Esophagus (tissue), 2 donors: ENCODE data around the gene TSC22D2. TPM values are rescaled to one million over a fixed set of nuclear protein-coding genes. Genes with fewer than 3 reads are reported as not detected.

Source experiments
- H3K27ac ChIP-seq, 2 donors: one replicate each; pipeline ENCODE4 v1.5.1; 2013; ENCODE audit warnings: low read depth in 2 of 2, mild to moderate bottlenecking in 2 of 2, inconsistent platforms in 1 of 2, low read length in 1 of 2, moderate library complexity in 1 of 2
- H3K27me3 ChIP-seq, 2 donors: one replicate each; pipeline ENCODE4 v1.6.1; 2013; ENCODE audit warnings: low read length in 2 of 2, control low read depth in 1 of 2, mild to moderate bottlenecking in 1 of 2; ENCODE audit not compliant: insufficient read depth in 2 of 2, control insufficient read depth in 1 of 2
- H3K36me3 ChIP-seq, 2 donors: one replicate each; pipeline ENCODE4 v1.6.1; 2013; ENCODE audit warnings: low read length in 1 of 2; ENCODE audit not compliant: control insufficient read depth in 2 of 2, insufficient read depth in 2 of 2
- H3K4me1 ChIP-seq, 2 donors: one replicate each; pipeline ENCODE4 v1.6.1; 2013; ENCODE audit warnings: low read length in 1 of 2; ENCODE audit not compliant: control insufficient read depth in 2 of 2, insufficient read depth in 2 of 2
- H3K4me3 ChIP-seq, 2 donors: one replicate each; pipeline ENCODE4 v1.5.1; 2013; ENCODE audit warnings: low read length in 2 of 2, mild to moderate bottlenecking in 2 of 2, low read depth in 1 of 2, moderate library complexity in 1 of 2
- H3K9me3 ChIP-seq, 2 donors: one replicate each; pipeline ENCODE4 v1.6.1; 2013; ENCODE audit warnings: mild to moderate bottlenecking in 2 of 2, low read depth in 1 of 2, low read length in 1 of 2, moderate library complexity in 1 of 2; ENCODE audit not compliant: control insufficient read depth in 2 of 2, insufficient read depth in 1 of 2
- WGBS, 2 donors: extraction: QIAGEN DNeasy Blood & Tissue Kit; methylation state at CpG; one replicate each; pipeline ENCODE4 v1.1.7; 2013; 5-methylcytosine and 5-hydroxymethylcytosine counted together
- polyA plus RNA-seq, 2 donors: library from polyadenylated mRNA; stranded (reverse); fragments of 200-250 nt; gene quantifications; one replicate each; pipeline ENCODE4 v1.2.3, GENCODE V29; 2013
- donor health status: healthy with polysubstance abuse.
- donor health status: Bipolar disorder and iron deficiency.

Gene TSC22D2
- polyA plus RNA-seq, 2 donors, result 10.3 to 27.5 TPM

GRCh38 chr3:150384296-150385212 is 23.5 kb upstream of the TSC22D2 start:
- WGBS, 2 donors, result 72 to 74% methylated on average over 17 of the region's 17 CpGs
- H3K27ac ChIP-seq, result no peak overlapping the region
- H3K4me1 ChIP-seq, result no peaks in the 10 kb centered on the region
- H3K9me3 ChIP-seq, result no peaks in the 10 kb centered on the region
- H3K36me3 ChIP-seq, result no peaks in the 10 kb centered on the region
- no peaks in the 10 kb centered on the region for H3K27me3 ChIP-seq
- H3K4me3 ChIP-seq, result no peak overlapping the region

- no peak overlapping the region for H3K27ac ChIP-seq
- no peaks in the 10 kb centered on the region for H3K4me1 ChIP-seq
- no peaks in the 10 kb centered on the region for H3K36me3 ChIP-seq
- no peaks in the 10 kb centered on the region for H3K9me3 ChIP-seq
- H3K4me3 ChIP-seq, result no peak overlapping the region
- 74 to 79% methylated on average over 6 of the region's 6 CpGs for WGBS, 2 donors
- no peaks in the 10 kb centered on the region for H3K27me3 ChIP-seq
Observed at GRCh38 chr3:150385296-150386242, 22.5 kb upstream of the TSC22D2 start.

DNA sequence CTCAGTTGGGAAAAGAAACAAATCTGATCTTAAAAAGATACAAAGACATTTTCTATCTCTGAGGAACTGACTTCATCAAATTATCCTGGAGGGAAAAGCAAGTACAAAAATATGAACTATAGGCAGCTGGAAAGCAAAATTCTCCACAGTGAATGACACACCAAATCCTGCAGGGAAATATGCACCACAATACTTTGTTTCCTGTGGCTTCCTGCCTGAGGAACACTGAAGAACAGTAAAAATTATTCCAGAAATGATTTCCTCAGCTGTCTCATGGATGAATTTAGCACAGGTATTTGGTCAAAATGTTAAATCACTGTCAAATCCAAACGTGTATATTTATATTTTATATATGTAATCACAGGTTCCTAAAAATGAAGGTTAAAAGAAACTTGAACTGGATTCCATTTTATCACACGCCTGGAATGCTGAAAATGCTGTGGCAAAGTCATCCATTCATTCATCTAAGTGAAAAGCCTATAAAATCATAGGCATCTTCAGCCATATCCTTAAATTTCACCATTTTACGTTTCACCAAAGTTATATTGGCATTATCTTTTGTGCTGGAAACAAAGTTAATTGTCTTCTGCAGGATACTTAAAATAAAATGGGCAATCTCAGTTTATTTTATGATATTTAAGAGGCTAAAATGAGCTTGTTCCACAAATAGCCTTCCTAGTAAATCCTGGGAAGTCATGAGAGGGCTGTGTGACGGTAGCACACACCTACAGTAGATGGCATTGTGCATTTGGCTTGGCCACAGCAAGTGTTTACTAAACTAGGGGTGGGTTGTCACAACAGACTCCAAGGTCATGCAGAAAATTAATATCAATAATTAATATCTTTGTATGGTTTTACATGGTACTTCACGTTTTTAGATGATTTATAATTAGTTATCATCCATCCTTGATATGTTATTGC is 19.3 kb upstream of the TSC22D2 start:
- no peak overlapping the region for H3K27ac ChIP-seq
- no peaks in the 10 kb centered on the region for H3K4me1 ChIP-seq
- no peaks in the 10 kb centered on the region for H3K9me3 ChIP-seq
- H3K4me3 ChIP-seq, result no peak overlapping the region
- H3K27me3 ChIP-seq, result no peaks in the 10 kb centered on the region
- WGBS, 2 donors, result 78 to 82% methylated on average over 5 of the region's 5 CpGs
- H3K36me3 ChIP-seq, result no peaks in the 10 kb centered on the region

DNA sequence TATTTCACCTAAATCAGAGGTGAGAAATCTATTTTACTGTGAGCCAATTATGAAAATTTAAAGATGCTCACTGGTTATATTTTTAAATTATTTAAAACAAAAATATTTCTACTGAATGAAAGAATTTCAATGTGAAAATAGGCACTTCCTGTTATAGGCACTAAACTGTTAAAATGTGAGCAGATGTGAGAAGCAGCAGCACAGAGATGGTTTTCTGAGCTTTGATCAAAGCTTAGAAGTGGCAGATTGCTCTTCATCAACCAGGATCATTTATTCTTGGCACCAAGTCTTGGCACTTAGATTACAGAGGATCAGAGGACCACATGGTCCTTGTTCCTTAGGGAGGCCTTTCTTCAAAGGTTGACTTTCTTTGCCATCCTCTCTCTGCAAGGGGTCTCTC is 18.0 kb upstream of the TSC22D2 start:
- Histone ChIP-seq H3K4me1 (no peaks in the 10 kb centered on the region), H3K27ac (no peak overlapping the region), H3K9me3 (no peaks in the 10 kb centered on the region), H3K27me3 (no peaks in the 10 kb centered on the region), H3K4me3 (no peak overlapping the region), H3K36me3 (no peaks in the 10 kb centered on the region)

GRCh38 chr3:150391161-150391560 is 16.9 kb upstream of the TSC22D2 start:
- Histone ChIP-seq H3K27ac (no peak overlapping the region), H3K27me3 (no peaks in the 10 kb centered on the region), H3K4me3 (no peak overlapping the region), H3K9me3 (no peaks in the 10 kb centered on the region), H3K36me3 (no peaks in the 10 kb centered on the region), H3K4me1 (no peaks in the 10 kb centered on the region)

DNA sequence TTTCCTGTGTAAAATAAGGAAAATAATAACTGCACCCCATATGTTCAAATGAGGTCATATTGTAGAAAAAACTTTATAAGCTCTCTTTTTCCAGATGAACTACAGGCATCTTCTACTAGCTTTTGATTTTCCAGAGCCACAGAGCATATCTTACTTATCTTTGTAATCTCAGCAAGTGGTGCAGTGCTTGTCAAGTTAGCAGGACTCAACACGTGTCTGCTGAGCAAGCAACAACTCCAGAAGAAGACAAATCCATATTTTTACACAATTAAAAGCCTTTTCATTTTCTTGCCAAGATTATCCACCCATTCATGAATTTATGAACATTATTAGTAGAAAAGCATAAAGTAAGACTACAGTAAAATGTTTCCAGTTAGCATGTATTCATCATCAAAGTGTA is 14.4 kb upstream of the TSC22D2 start:
- H3K27ac ChIP-seq, result no peak overlapping the region
- H3K4me1 ChIP-seq, result no peaks in the 10 kb centered on the region
- 29 to 38% methylated on average over 1 of the region's 1 CpG for WGBS, 2 donors
- H3K27me3 ChIP-seq, result no peaks in the 10 kb centered on the region
- no peak overlapping the region for H3K4me3 ChIP-seq
- H3K9me3 ChIP-seq, result no peaks in the 10 kb centered on the region
- no peaks in the 10 kb centered on the region for H3K36me3 ChIP-seq

DNA sequence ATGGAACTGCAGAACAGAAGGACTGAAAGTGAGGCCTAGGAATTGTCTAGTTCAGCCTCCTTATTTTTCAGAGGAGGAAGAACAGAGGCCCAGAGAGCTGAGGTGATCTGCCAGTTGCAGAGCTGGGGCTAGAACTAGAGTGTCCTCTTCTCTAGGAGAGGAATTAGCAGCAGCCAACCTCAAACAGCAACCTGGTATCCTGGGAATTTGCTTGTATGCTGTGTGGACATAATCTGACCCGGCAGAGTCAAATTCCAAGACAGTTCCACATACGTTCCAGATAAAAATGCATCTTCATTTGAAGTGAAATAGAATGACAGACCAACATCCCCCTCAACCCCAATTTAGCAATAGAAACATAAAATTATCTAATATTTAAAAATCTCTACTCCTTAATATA is 13.5 kb upstream of the TSC22D2 start:
- Histone ChIP-seq H3K27ac (no peak overlapping the region), H3K36me3 (no peaks in the 10 kb centered on the region), H3K4me3 (no peak overlapping the region), H3K4me1 (no peaks in the 10 kb centered on the region), H3K27me3 (no peaks in the 10 kb centered on the region), H3K9me3 (no peaks in the 10 kb centered on the region)
- 76 to 90% methylated on average over 2 of the region's 2 CpGs for WGBS, 2 donors

GRCh38 chr3:150396491-150396890 is 11.6 kb upstream of the TSC22D2 start:
- Histone ChIP-seq H3K27me3 (no peaks in the 10 kb centered on the region), H3K27ac (no peak overlapping the region), H3K9me3 (no peaks in the 10 kb centered on the region), H3K4me3 (no peak overlapping the region), H3K36me3 (no peaks in the 10 kb centered on the region), H3K4me1 (no peaks in the 10 kb centered on the region)
- WGBS, 2 donors, result 0 to 41% methylated on average over 1 of the region's 1 CpG

DNA sequence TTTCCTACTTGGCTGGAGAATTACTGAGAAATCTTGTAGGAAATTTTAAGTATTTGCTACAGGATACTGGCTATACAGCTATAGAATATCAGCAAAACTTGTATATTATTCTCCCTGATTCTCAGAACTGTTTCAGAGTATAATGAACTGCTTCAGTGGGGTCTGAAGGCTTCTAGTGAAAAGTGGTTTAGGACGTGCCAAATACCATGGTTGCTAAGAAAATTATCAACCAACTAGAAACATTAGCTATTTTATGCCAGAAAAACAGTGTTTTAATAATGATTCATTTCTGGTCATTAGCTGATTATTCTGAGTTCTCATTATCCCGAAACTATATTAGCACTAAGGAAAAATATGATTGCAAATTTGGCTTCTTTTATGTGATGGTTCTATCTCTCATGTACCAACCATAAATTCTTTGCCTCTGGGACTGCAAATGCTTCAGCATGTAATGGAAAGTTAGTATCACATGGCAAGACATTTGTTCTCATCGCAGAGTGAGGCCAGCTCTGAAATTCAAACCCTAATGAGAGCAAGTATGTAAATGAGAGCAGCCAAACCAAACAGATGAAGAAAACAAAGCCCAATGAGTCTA is 11.0 kb upstream of the TSC22D2 start:
- Histone ChIP-seq H3K36me3 (no peaks in the 10 kb centered on the region), H3K27me3 (no peaks in the 10 kb centered on the region), H3K9me3 (no peaks in the 10 kb centered on the region), H3K4me3 (no peak overlapping the region), H3K27ac (no peak overlapping the region), H3K4me1 (no peaks in the 10 kb centered on the region)
- WGBS, 2 donors, result 77 to 78% methylated on average over 3 of the region's 3 CpGs
